Measurements from ENCODE around the gene NSMCE3. TPM values are rescaled to one million over a fixed set of nuclear protein-coding genes. Genes with fewer than 3 reads are reported as not detected.

NSMCE3 gene
- polyA plus RNA-seq, 1 donor from 2014 or later: 15.1 TPM

DNA sequence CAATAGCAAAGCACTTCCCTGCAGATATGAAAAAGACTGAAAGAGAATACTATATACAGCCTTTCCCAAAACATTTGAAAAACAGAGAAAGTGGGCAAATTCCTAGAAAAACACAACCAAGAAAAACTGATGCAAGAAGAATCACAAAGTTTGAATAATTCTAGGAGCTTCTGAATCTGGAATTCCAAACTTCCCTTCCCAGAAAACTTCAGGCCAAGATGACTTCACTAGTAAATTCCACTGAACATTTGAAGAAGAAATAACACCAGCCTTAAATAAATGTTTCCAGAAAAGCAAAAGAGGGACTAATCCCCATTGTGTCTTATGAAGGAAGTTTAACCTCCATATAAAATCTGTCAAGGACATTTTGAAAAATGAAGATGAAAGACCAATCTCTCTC is 15.8 kb upstream of the NSMCE3 start:
- Histone ChIP-seq H3K79me2 (replicated peaks; ENCODE audit: insufficient read depth, low read length) (no peaks in the 10 kb centered on the region), H3K4me2 (ENCODE audit: low read length) (no peak overlapping the region), H3K4me3 (ENCODE audit: low read length) (no peak overlapping the region), H4K20me1 (ENCODE audit: insufficient read depth) (no peaks in the 10 kb centered on the region), H3K27me3 (ENCODE audit: insufficient read depth, low read depth, low read length) (no peaks in the 10 kb centered on the region), H2AFZ (ENCODE audit: low read depth, low read length) (no peak overlapping the region), H3K9me2 (ENCODE audit: insufficient read depth, low read length) (no peaks in the 10 kb centered on the region), H3K9me3 (ENCODE audit: low read length) (no peaks in the 10 kb centered on the region), H3K27ac (ENCODE audit: low read length) (no peak overlapping the region), H3K9ac (ENCODE audit: low read length) (no peak overlapping the region), H3F3A (ENCODE audit: insufficient read depth, low read length, poor library complexity, severe bottlenecking) (no peaks in the 10 kb centered on the region), H3K36me3 (ENCODE audit: insufficient read depth, low read length) (no peaks in the 10 kb centered on the region)
- TF ChIP-seq EP300 (conservative IDR thresholded peaks at IDR 0.05; ENCODE audit: poor library complexity, severe bottlenecking): no peak
- no peak for TF ChIP-seq POLR2AphosphoS5 (IDR thresholded peaks at IDR 0.05)
- TF ChIP-seq EZH2 (IDR thresholded peaks at IDR 0.05; ENCODE audit: borderline replicate concordance, insufficient read depth, low read length, poor library complexity, severe bottlenecking): no peak
- no peak for TF ChIP-seq SMC3 (conservative IDR thresholded peaks at IDR 0.05; ENCODE audit: poor library complexity)
- no peak for TF ChIP-seq MXI1 (conservative IDR thresholded peaks at IDR 0.05; ENCODE audit: poor library complexity, severe bottlenecking)
- no peak for TF ChIP-seq TAF1 (IDR thresholded peaks at IDR 0.05; ENCODE audit: low read depth)
- TF ChIP-seq, protein P1, sequence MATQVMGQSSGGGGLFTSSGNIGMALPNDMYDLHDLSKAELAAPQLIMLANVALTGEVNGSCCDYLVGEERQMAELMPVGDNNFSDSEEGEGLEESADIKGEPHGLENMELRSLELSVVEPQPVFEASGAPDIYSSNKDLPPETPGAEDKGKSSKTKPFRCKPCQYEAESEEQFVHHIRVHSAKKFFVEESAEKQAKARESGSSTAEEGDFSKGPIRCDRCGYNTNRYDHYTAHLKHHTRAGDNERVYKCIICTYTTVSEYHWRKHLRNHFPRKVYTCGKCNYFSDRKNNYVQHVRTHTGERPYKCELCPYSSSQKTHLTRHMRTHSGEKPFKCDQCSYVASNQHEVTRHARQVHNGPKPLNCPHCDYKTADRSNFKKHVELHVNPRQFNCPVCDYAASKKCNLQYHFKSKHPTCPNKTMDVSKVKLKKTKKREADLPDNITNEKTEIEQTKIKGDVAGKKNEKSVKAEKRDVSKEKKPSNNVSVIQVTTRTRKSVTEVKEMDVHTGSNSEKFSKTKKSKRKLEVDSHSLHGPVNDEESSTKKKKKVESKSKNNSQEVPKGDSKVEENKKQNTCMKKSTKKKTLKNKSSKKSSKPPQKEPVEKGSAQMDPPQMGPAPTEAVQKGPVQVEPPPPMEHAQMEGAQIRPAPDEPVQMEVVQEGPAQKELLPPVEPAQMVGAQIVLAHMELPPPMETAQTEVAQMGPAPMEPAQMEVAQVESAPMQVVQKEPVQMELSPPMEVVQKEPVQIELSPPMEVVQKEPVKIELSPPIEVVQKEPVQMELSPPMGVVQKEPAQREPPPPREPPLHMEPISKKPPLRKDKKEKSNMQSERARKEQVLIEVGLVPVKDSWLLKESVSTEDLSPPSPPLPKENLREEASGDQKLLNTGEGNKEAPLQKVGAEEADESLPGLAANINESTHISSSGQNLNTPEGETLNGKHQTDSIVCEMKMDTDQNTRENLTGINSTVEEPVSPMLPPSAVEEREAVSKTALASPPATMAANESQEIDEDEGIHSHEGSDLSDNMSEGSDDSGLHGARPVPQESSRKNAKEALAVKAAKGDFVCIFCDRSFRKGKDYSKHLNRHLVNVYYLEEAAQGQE (IDR thresholded peaks at IDR 0.05; ENCODE audit: borderline replicate concordance): no peak
- TF ChIP-seq, protein P2, sequence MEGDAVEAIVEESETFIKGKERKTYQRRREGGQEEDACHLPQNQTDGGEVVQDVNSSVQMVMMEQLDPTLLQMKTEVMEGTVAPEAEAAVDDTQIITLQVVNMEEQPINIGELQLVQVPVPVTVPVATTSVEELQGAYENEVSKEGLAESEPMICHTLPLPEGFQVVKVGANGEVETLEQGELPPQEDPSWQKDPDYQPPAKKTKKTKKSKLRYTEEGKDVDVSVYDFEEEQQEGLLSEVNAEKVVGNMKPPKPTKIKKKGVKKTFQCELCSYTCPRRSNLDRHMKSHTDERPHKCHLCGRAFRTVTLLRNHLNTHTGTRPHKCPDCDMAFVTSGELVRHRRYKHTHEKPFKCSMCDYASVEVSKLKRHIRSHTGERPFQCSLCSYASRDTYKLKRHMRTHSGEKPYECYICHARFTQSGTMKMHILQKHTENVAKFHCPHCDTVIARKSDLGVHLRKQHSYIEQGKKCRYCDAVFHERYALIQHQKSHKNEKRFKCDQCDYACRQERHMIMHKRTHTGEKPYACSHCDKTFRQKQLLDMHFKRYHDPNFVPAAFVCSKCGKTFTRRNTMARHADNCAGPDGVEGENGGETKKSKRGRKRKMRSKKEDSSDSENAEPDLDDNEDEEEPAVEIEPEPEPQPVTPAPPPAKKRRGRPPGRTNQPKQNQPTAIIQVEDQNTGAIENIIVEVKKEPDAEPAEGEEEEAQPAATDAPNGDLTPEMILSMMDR (IDR thresholded peaks at IDR 0.05; ENCODE audit: poor library complexity, severe bottlenecking): no peak
- no peak for TF ChIP-seq RAD21 (conservative IDR thresholded peaks at IDR 0.05)

DNA sequence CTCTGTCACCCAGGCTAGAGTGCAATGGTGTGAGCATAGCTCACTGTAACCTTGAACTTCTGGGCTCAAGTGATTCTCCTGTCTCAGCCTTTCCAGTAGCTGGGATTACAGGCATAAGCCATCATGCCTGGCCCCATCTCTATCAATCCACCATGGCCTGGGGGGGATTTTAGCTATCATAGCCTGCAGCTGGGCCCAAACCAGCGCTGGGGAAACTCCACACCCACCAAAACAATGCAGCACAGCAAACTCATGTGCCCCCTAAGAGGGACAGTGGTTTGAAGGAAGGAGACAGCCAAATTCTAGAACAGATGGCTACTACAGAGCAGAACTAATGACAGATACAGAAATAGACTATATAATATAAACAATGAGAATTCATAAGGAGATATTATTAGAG is 13.8 kb upstream of the NSMCE3 start:
- TF ChIP-seq POLR2AphosphoS5 (IDR thresholded peaks at IDR 0.05): no peak
- no peak overlapping the region for H3K4me2 ChIP-seq (ENCODE audit: low read length)
- no peaks in the 10 kb centered on the region for H4K20me1 ChIP-seq (ENCODE audit: insufficient read depth)
- no peaks in the 10 kb centered on the region for H3K9me2 ChIP-seq (ENCODE audit: insufficient read depth, low read length)
- no peaks in the 10 kb centered on the region for H3K9me3 ChIP-seq (ENCODE audit: low read length)
- H3K27me3 ChIP-seq (ENCODE audit: insufficient read depth, low read depth, low read length): no peaks in the 10 kb centered on the region
- no peaks in the 10 kb centered on the region for H3K36me3 ChIP-seq (ENCODE audit: insufficient read depth, low read length)
- no peak overlapping the region for H3K4me3 ChIP-seq (ENCODE audit: low read length)
- H3F3A ChIP-seq (ENCODE audit: insufficient read depth, low read length, poor library complexity, severe bottlenecking): no peaks in the 10 kb centered on the region
- H3K79me2 ChIP-seq (replicated peaks; ENCODE audit: insufficient read depth, low read length): no peaks in the 10 kb centered on the region
- H3K27ac ChIP-seq (ENCODE audit: low read length): no peak overlapping the region
- no peak overlapping the region for H2AFZ ChIP-seq (ENCODE audit: low read depth, low read length)
- no peak overlapping the region for H3K9ac ChIP-seq (ENCODE audit: low read length)

DNA sequence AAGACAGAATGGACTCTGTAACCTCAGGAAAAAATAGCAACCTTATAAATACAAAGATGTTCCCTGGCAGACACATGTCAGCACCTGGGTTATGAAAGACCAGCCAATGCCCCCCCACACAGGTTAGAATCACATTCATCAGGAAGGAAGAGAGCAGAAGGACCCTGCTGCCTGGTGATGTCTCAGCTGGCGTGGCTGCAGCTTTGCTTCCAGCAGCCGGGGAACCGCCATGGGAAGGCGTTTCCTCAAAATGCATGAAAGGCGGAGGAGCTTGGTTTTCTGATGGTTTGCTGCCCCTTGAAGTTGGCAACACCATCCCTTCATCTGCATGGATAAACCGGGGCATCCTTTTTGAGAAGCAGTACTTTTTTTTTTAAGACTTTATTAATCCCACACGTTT is 10.9 kb upstream of the NSMCE3 start:
- H3K27ac ChIP-seq (ENCODE audit: low read length): no peak overlapping the region
- no peaks in the 10 kb centered on the region for H3K36me3 ChIP-seq (ENCODE audit: insufficient read depth, low read length)
- H3K27me3 ChIP-seq (ENCODE audit: insufficient read depth, low read depth, low read length): no peaks in the 10 kb centered on the region
- H2AFZ ChIP-seq (ENCODE audit: low read depth, low read length): no peak overlapping the region
- H3K9ac ChIP-seq (ENCODE audit: low read length): no peak overlapping the region
- H3K9me3 ChIP-seq (ENCODE audit: low read length): no peaks in the 10 kb centered on the region
- H3K9me2 ChIP-seq (ENCODE audit: insufficient read depth, low read length): no peaks in the 10 kb centered on the region
- H3K4me3 ChIP-seq (ENCODE audit: low read length): no peak overlapping the region
- no peaks in the 10 kb centered on the region for H4K20me1 ChIP-seq (ENCODE audit: insufficient read depth)
- no peak overlapping the region for H3K4me2 ChIP-seq (ENCODE audit: low read length)
- TF ChIP-seq POLR2AphosphoS5 (IDR thresholded peaks at IDR 0.05) (no peak), RAD21 (conservative IDR thresholded peaks at IDR 0.05) (no peak), SMC3 (conservative IDR thresholded peaks at IDR 0.05; ENCODE audit: poor library complexity) (no peak), MXI1 (conservative IDR thresholded peaks at IDR 0.05; ENCODE audit: poor library complexity, severe bottlenecking) (no peak), EP300 (conservative IDR thresholded peaks at IDR 0.05; ENCODE audit: poor library complexity, severe bottlenecking) (no peak)
- TF ChIP-seq, protein P1 (IDR thresholded peaks at IDR 0.05; ENCODE audit: borderline replicate concordance): no peak
- TF ChIP-seq, protein P2 (IDR thresholded peaks at IDR 0.05; ENCODE audit: poor library complexity, severe bottlenecking): no peak
- no peaks in the 10 kb centered on the region for H3K79me2 ChIP-seq (replicated peaks; ENCODE audit: insufficient read depth, low read length)
- H3F3A ChIP-seq (ENCODE audit: insufficient read depth, low read length, poor library complexity, severe bottlenecking): no peaks in the 10 kb centered on the region
